HG03521 (cell line): ENCODE data around the gene TCTN2.

Experiments used
- ATAC-seq: cut with Tn5 transposase; IDR thresholded peaks from one replicate; pipeline ENCODE4 v1.9.1; 2021; ENCODE audit warnings: mild to moderate bottlenecking, moderate library complexity; ENCODE audit not compliant: unreplicated experiment

Gene TCTN2

DNA sequence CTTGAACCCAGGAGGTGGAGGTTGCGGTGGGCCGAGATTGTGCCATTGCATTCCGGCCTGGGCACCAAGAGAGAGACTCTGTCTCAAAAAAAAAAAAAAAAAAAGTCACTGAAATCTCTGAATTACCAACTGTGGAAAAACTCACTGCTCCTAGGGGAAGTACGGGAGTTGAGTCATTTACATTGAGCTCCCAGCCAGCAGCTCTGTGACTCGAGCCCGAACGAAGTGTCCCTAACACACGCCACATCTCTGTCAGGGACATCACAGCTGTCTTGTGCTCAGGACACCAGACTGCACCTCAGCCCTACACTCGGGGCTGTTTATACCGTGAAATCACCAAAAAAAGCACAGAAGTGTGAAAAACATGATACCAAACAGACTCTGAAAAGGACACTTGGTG is 62.3 kb downstream of the TCTN2 start:
- no peak for ATAC-seq

DNA sequence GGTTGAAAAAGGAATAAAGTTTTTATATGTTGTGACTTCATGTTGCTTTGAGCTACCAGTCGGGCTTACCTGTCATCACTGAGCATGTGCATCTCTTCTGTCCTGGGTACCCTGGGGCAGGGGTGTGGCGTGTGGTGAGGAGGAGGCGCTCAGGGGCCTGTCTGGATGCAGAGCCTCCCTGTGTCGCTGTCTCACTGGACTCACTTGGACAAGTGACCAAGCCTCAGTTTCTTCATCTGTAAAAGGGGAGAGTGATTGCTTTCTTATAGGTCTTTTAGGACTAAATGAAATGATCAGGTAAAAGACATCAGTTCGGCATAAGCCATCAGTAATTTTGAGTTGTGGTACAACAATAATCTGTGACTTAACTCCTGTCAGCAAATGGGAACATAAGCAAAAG is 63.4 kb downstream of the TCTN2 start:
- no peak for ATAC-seq

DNA sequence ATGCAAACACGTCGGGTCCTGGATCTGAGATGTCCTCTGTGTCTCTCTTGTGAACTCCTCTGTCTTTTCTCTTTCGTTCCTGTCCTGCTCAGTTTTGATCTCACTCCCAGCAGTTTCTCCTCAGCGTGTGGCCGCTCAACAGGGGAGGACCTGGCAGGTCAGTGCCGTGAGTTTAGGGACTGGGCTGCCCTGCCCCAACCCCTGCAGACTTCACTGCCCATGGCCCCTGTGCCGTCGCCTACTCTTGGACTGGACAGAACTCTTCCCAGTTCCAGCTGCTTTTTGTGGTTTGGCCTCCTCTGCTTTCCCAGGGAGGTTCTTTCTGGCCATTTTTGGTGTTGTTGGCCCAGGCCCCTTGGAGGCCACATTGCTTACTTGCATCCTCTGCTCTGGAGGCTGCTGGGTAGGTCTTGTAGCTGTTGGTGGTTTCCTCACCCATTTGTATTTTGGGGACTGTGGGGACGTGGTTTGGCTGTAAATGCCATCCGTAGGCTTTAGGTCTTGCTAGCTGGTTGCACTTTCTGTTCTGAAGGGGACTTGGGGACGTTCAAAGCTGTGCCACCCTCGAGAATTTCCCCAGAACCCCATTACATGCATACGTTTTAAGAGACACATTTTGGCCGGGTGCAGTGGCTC is 71.1 kb downstream of the TCTN2 start:
- ATAC-seq: no peak

DNA sequence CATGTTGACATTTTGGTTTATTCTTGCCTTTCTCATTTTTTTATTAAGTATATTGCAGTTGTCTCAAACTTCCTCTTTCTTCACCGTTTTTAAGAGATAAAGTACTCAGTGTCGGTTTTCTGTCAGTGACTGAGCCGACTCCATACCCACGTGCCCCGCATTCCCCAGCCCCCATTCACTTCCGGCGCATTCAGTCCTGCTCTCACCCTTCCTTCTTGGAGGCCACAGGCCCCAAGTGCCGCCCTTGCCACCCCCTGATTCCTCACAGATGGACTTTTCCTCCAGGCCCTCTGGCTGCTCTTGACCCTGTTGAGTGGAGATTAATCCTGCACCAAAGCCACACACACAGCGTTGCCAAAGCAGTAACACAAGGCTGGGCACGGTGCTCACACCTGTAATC is 72.1 kb downstream of the TCTN2 start:
- no peak for ATAC-seq

DNA sequence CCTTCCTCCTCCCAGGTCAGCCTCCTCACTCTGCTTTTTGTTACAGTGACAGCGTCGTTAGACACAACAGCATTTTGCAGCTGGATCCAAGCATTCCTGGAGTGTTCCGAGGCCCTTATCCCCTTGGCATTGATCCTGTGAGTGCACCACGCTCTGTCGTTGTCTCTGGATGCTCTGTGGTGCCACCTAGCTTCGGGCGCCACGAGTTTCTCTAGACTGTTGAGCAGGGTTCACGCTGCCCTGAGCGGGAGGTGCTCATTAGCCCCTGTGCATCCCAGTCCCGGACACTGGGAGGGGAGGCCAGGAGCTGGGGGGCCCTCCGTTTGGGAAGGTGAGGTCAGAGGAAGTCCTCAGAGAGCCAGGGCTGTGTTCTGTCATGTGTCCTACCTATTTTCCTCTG is 73.9 kb downstream of the TCTN2 start:
- ATAC-seq: no peak

DNA sequence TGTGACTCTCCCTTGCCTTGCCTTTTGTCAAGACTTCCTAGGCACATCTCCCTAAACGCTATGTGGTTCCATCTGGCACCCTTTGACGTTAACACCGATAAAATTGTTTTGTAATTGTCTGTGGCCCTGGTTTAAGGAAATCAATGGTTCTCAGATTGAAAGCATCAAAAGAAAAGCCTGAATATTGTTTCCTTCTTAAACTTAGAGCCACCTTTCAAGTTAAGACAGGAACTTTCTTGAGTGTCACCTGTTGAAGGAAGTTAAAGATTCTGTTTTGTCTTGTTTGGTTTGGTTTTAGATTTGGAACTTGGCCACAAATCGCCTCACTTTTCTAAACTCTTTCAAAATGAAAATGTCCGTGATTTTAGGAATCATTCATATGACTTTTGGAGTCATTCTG is 76.4 kb downstream of the TCTN2 start:
- no peak for ATAC-seq

DNA sequence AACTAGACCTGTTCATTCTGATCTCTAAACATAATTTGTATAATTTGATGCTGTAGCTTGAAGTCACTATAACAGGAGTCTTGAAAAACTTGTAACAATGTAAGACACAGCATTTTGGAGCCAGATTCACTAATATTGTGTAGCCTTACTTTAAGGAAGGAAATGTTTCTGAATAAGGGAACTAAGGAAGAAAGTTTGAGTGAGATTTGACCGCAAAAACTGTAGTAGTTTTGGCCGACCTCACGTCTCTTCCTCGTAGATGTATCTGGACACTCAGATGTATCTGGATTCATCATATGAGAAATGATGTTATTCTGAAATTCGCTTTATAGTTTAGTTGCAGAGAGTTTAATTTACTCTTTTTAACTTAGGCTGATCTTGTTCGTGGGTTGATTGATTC is 77.2 kb downstream of the TCTN2 start:
- ATAC-seq: no peak

DNA sequence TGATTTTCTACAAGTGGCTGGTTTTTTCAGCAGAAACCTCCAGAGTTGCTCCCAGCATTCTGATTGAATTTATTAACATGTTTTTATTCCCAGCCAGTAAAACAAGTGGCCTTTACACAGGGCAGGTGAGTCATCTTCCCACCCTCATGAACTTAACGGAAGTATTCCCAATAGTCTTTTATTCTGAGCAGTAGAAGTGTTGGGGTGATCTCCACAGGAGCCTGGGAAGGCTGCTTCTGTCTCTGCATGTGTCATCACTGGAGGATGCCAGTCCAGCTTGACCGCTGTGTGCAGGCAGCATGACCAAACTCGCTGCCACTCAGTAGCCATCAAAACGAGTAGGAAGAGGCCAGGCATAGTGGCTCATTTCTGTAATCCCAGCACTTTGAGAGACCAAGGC is 77.7 kb downstream of the TCTN2 start:
- ATAC-seq: no peak

DNA sequence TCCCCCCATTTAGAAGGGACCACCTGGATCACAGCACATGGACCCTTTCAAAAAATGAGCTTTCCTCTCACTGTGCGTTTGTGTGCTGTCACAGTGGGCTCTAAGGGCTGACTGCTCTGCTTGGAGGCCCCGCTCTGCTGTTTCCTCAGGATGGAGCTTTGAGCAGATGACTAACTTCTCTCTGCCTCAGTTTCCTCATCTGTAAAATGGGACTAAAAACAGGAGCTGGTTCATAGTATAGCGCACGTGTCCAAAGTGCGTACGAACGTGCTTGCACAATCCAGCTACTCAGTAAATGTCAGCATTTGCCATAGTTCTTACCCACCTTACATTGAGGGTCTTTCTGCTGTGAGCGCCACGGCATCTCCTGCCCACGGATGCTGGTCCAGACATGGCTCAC is 78.4 kb downstream of the TCTN2 start:
- ATAC-seq: no peak

DNA sequence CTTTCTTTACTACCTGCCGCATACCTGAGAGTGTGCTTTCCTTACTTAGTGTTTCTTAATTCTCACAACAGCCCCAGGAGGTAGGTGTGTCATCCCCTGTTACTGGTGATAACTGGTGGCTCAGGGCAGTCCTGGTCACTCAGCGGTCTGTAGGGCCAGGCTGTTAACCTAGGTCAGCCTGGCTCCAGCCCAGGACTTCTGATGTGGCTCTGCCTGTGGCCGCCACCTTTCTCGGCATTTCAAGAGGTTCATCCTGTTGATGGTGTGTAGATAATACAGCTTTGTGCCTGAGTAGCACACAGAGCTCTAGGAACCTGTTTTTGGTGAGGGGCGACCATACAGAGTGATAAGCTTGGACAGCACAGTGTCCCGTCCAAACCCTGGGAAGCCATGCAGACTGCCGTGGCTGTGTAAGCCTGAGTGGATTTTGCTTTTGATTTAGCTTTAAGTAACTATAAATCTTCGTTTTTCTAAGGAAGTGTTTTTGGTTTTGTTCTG is 79.3 kb downstream of the TCTN2 start:
- ATAC-seq: no peak

DNA sequence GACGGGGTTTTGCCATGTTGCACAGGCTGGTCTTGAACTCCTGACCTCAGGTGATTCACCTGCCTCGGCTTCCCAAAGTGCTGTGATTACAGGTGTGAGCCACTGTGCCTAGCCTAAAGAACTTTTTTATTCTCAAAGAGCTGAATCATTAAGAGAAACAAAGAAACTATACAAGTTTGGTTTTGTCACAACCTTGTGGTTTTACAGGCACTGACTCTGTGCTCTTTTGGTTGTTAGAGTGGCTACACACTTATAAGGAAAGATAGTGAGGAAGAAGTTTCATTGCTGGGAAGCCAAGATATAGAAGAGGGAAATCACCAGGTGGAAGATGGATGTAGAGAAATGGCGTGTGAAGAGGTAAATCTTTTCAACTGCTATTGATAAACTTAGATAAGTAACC is 81.1 kb downstream of the TCTN2 start:
- ATAC-seq: no peak

DNA sequence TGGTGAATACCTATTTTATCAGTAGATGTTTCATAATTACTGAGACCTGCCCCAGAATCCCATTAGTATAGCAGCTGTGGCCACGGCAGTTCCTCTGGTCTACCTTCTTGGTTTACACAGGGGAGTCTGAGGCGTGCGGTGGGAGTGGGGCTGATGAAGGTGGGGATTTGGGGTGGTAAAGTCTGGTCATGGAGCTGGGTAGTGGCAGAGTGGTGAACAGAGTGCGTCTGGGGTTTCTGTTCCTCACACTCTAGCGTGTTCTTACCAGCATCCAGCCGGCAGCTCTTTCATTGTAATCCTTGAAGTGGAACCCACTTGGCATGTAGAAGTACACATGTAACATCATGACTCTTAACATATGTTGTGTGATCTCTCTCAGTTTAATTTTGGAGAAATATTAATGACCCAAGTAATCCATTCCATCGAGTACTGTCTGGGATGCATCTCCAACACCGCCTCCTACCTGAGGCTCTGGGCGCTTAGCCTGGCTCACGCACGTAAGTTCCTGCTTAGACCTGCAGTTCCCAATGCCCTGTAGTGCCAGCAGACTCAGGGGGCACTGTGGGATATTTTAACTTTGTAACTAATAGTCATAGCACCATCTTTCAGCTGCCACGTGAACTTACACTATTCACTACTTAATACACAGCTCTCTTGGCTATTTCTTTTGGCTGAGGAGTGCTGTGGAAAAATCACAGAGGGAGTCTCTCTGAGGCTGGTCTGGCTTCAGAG is 83.3 kb downstream of the TCTN2 start:
- ATAC-seq: no peak

DNA sequence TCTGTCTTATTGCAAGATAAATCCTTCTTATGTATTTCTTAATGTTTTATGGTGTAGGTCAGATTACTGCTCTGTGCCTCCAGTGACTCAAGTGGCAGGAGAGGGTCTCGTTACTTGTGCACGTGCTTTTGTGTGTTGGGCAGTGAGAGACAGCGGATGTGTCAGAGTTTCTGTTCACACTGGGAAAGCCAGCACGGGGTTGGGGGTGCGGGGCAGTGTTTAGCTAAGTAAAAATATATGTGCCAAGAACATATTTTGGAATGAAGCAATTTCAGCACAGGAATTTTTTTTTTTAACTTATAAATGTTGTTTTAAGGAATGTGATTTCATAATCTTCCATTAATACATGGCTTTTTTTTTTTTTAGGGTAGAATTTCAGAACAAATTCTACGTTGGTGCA is 86.6 kb downstream of the TCTN2 start:
- ATAC-seq: no peak
